ENCODE results near the gene PPDPF.
"Not testable (repeated sequence)": the region's sequence is repeated elsewhere in the genome, so short reads cannot be mapped to it uniquely, and the experiment has no call there.

The PPDPF gene, protein sequence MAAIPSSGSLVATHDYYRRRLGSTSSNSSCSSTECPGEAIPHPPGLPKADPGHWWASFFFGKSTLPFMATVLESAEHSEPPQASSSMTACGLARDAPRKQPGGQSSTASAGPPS

DNA sequence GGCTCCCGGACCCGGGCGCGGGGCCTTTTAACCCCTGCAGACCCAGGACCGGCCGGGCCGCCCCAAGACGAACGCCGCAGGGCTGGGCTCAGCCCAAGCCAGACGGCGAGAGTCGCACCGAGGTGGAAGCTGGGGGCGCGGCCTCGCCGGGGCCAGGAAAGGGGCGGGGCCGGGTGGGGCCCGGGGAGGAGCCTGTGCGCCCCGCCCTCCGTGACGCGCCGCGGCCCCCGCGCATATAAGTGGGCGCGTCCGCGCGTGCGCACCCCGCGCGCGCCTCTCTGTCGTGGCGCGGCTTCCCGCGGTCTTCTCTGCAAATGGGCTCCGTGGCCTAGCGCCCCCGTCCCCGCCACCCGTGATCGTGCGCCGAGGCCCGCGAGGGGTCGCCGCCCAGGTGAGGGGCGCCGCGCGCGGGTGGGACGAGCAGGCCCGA lies at the start of gene PPDPF:
Gene PPDPF, plus strand, starts transcription at position 262 of the 430 bp plus-strand sequence. CDS start 544 bp downstream, outside the sequence.
- peak; percentile 74 for DNase-seq

DNA sequence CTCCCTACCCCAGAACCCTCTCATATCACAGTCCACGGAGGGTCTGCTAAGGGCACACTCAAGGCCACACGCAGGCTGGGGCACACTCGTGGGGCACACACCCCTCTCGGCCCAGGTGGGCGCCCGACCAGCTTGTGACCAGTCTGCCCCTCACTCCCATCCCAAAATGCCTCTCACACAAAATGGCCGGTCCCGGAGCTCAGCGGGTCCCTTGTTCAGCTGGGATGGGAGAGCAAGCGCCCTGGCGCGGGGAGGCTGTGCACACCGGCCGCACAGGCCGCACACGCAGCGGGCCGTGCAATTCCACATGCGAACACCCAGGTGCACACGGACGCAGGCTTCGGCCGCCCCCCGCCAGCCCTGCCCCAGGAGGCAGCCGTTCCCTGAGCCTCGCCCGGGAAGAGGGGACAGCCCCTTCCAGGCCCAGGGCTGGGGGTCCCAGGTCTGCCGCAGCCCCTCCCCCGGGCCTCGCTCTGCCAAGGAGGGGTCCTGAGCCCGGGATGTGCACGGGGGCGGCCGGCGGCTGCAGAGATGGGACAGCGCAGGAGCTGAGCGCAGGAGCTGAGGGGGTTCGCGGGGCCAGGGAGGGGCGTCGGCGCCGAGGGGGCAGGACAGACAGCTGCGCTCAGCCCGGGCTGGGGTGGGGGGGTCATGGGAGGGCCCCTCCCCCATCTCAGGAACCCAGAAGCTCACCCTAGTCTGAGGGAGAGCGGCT lies 49.4 kb upstream of the PPDPF start:
- no peak for DNase-seq

DNA sequence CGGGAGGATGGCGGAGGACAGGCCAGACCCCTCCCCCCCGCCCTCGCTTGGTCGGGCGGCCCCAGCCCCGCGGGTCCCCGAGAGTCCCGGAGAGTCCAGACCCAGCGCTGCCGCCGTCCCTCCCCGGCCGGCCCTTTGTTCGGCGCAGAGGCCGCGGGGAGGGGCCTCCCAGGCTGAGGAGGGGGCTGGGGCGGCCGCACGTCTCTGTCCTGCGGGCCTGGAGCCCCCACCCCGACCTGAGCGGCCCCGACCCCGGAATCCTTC lies 48.9 kb upstream of the PPDPF start:
- DNase-seq, result no peak

DNA sequence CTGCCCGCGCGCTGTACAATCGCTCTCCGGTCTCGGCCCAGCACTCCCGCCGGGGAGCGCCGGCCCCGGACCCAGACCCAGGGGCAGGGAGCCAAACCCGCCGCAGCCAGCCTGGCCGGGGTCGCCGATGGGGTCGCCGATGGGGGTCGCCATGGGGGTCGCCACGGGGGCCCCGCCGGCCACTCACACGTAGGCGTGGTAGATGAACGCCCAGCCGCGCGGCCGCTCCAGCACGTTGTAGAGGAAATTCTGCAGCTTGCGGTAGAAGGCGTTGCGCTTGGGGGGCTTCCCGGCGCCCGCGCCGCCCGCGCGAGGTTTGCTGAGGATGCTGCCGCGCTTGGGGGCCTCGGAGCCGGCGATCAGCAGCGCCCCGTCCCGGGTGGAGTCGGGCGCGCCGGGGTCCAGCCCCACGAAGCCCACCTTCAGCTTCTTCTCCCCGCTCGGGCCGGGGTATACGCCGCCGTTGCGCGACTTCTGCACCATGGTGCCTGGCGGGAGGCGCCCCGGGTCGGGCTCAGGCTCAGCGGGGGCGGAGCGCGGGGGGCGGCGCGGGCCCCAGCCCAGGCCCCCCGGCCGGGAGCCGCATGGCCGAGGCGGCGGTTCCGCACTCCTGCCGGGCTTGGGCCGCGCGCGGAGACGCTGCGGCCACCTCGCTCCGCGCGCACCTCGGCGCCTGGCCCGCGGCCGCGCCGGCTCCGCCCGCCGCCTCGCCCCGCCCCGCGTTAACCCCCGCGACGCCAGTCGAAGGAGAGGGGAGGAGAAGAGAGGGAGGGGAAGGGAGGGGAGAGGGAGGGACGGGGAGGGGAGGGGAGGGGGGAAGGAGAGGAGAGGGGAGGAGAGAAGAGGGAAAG lies 48.4 kb upstream of the PPDPF start, which contains the start of gene KCNQ2:
Gene KCNQ2, minus strand, starts transcription at position 675 of the 851 bp plus-strand sequence. Its CDS starts 192 bp downstream, at position 483.
- peak; percentile 63 for DNase-seq

DNA sequence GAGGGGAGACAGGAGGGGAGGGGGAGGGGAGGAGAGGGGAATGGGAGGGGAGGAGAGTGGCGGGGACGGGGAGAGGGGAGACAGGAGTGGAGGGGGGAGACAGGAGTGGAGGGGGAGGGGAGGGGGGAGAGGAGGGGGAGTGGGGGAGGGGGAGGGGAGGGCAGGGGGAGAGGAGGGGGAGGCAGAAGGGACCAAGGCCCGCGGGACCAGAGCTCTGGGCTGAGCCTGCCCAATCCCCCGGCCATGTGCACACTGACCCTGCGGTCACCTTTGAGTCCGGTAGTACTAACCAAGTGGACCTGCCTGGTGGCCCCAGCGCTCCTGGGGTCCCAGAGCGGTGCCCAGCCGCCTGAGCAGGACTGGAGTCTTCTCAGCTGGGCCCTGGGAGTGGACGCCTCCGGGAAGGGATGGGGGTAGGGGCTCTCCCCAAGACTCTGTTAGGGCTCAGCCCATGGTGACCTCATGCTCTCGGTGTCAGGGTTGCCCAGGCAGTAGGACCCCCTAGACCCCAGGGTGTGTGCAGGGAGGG lies 47.6 kb upstream of the PPDPF start:
- no peak for DNase-seq

DNA sequence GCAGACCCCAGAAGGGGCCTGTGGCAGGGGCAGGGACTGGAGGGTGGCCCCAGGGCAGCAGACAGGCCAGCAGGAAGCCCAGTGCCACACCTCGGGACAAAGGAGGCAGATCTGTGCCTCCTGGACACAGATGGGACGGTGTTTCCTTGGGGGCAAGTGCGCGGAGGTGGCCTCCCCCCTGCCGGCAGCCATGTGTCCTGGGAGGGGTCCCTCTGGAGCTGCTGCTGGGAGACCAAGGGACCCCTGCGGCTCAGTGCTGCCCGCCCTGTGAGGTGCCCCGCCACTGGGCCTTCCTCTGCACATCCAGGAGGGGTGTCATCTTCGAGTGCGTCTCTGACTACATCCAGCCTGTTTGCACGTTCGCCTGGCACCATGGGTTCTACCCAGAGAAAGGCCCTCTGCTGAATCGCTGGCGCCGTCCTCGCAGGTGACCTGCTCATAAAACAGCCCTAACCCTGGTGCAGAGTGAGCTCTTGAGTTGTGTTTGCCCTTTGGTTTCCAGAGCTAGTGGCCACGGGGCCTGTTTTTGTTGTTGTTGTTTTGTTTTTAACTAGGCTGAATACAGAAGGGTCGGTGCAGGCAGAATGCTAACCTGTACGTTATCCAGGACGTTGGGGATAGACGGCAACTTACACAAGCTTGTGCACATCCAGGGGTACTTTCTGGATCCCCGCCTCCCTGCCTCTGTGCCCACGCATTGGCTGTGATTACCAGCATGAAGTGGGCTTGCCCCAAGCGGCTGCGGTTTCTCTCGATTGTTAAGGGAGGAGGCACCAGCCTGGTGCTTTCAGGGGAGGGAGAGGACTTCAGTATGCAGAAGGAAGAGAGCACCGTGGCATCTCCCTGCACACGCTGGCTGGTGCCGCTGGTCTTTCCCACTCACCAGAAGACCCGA lies 46.8 kb upstream of the PPDPF start:
- DNase-seq, result peak; percentile 32

DNA sequence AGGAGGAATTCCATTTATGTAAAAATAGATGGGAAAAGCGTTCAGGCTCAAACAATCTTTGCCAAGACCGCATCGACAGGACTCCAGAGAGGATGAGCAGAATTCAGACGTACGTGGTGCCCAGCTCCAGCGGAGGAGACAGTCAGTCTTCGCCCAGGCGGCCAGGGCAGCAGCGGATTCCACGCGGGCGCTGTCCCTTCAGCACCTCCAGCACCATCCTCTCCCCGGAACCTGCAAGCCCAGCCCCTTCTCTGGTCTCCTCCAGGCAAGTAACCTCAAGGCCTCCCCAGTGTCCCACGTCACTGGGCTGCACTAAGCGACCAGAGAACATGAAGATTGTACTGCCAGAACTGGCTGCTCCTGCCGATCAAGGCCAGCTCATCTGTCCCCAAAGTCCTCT lies 45.4 kb upstream of the PPDPF start:
- no peak for DNase-seq

DNA sequence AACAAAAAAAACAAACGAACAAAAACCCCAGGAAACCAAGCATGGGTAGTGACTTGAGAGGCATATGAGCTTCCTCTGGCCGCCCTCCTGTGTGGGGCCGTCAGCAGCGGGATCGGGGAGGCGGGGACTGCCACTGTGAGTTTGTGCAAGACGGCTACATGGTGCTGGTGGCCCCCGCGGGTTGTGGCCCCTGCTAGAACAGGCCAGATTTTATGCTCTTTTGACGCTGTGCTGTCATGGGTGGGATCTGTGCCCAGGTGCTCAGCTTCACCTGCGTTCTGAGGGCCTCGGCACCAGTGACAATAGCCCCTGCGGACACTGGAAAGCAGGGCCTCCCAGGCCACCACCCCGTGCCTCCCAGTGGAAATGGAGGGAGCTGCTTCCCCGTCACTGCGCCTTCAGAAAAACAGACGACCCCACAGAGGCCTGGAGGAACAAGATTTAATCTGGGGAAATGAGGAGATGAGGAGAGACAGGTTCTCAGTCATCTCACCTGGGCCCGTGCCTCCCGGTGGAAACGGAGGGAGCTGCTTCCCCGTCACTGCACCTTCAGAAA lies 43.4 kb upstream of the PPDPF start:
- DNase-seq, result no peak

DNA sequence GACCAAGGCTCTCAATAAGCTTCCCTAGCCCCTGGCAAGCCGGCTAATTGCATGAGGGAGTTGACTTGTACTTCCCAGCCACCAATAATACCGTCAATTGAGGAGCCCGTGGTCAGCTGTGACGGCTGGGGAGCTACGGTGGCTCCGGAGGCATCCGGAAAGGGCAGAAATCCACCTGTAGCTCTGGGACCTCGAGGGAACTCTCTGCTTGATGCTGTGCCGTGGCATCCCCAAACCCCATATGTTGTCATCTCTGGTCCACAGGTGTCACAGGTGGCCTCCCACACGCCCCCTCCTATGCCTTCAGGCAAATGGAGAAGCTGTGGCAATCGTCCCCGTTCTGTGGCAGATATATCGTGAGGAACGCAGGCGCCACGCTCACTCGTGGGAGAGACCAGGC lies 42.6 kb upstream of the PPDPF start:
- no peak for DNase-seq

DNA sequence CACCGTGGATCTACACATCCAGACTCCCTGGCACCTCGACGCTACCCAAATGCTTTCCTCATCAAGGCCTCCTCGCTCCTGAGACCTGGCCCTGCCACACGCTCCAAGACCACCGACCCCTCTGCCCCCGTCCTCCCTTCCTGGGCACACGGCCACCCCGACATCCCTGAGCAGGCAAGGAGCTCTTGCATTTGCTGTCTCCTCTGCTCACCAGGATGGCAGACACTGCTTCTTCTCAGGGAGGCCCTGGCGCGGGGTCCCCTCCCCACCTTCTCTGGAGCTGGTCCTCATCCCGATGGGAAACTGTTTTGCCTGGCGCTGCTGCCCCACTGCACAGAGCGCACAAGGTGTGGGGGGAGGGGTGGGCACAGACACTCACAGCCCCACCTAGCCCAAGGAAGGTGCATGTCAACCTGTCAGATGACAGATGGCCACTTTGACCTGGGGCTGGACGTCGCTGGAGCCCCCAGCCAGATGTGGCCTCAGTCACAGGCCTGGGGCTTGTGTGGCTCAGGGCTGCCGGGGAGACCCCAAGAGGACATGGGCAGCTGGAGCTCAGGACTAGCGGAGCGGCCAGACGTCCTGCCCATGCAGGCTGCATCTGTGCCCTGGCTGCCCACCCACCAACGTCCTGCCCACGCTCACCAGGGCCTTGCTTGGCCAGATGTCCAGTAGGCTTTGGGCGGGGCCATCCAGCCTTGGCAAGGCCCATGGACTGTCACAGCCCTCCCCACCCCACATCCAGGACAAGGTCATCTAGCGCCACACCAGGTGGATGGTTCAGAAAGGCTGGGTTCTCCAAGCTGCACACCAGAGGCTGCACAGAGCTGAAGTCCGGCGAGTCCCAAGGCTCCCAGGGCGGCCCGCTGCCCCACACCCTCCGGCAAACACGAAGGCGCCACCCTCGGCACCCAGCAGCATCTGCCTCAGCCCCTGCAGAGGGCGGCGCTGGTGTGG lies 41.9 kb upstream of the PPDPF start:
- DNase-seq, result no peak

DNA sequence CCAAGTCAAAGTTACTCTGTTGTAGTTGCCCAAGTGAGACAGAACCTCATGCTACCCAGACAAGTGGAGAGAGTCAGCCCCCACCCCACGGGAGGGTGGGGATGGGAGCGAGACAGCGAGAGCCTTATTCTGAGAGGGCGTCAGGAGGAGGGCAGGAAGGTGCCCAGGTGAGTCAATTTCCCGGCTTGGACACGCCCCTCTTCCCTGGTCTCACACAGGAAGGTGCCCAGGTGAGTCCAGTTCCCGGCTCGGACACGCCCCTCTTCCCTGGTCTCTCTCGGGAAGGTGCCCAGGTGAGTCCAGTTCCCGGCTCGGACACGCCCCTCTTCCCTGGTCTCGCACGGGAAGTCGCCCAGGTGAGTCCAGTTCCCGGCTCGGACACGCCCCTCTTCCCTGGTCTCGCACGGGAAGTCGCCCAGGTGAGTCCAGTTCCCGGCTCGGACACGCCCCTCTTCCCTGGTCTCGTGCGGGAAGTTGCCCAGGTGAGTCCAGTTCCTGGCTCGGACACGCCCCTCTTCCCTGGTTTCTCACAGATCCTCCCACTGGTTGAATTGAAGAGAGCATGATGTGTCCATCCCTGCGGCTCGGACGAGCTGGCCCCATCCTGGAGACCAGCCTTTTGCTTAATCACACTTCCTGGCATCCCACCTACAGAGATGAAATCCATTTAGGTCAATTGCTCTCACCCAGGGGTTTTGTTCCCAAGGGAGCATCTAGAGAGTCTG lies 40.7 kb upstream of the PPDPF start:
- not testable (repeated sequence) for DNase-seq

DNA sequence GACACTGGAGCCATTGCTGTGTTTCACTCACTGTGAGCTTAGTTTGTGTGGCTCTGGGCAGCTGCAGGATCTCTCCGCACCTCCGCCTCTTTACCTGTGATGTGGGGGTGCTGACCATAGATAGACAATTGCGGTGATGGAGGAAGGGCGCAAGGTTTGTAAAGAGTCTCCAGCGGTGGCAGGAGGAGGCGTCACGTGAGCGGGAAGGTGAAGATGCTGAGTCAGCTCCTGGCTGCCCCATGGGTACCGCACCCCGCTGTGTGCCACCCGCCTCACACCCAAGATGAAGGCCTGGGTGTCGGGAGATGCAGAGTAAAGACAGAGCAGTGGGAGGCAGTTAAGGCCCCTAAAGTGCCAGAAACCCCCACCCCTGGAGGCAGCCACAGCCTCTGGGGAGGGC lies 39.1 kb upstream of the PPDPF start:
- DNase-seq, result no peak

DNA sequence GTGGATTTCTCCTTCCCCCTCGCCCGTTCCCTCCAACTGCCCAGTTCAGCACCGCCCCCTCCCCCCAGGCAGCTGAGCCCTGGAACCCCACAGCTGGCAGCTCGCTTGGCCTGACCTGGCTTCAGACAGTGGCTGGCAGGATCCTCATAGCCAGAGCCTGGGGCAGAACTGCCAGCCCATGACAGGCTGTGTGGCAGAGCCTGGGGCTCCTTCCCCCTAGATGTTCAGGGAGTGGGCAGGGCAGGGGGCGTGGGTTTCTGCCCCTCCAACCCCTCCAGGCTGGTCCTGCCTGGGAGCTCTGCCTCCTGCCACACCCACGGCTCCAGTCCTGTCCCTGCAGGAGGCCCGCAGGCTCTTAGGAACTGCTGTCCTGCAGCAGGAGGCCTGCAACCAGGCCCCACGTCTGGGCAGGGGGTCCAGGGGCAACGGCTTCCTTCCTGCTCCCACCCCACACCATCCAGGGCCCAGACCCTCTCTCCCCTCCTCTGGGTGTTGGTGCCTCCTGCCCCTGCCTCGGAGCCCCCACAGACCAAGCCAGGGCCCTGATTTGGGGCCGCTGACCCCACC lies 38.5 kb upstream of the PPDPF start:
- DNase-seq, result no peak

DNA sequence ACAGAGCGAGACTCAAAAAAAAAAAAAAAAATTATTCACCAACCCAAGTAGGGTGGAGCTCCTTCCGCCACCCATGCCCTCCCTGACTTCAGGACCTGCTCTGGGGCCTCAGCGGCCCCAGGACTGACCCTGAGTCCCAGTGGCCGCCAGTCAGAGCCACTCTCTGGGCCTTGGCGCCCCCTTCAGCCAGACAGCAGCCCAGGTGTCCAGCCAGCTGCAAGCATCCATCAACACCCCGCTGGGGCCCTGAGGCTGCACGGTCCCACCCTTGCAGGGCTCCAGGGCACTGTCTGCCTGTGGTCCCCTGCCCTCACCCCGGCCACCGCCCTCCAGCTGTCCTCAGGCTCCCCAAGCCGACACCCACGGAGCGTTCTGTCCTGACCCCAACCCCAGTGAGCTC lies 36.7 kb upstream of the PPDPF start:
- no peak for DNase-seq

DNA sequence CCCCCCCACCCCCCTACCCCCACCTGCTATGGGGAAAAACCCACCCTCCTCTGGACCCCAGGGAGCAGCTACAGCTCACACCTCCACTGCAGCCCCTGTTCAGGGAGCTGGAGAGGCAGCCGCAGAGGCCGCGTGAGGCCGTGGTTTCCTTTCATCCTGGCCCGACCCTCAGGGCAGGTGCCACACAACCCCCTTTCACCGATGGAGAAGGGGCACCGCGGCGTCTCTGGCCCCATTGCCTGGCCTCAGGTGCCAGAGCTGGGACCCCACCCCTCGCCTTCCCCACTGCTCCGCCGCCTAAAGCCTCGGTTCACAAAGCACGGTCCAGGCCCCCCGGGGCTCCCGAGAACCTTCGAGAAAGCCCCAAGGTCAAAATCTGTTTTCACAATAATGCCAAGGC lies 36.3 kb upstream of the PPDPF start:
- no peak for DNase-seq

DNA sequence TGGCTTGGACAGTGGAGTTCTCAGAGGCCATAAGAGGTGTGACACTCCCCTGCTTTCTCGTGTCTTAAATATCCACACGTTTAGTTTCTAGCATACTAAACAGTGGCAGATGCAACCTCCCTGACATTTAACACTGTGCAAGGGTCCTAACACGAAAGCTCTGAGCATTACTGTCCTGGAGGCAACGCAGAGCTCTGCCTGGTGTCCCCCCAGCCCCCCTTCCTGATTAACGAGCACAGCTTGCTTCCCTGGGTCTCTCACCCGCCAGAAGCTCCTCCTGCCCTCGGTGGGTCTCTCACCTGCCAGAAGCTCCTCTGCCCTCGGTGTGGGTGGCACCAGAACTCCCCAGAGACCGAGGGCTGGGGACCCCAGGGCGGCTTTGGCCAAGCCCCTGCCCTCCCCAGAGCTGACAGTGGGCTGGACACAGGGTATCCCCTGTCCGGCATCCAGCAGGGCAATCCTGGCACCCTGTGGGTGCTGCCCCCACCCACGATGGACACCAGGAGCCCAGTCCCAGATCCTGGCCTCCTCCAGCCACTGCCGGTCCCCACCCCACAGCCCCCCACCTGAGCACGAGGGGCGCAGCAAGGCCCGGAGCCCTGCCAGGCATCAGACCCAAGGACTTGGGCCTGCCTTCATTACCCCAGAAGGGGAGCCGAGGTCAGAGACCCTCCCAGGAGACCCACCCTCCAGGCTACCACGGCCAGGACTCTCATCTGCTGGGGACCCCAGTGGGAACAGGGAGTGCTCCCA lies 35.7 kb upstream of the PPDPF start:
- DNase-seq, result no peak

DNA sequence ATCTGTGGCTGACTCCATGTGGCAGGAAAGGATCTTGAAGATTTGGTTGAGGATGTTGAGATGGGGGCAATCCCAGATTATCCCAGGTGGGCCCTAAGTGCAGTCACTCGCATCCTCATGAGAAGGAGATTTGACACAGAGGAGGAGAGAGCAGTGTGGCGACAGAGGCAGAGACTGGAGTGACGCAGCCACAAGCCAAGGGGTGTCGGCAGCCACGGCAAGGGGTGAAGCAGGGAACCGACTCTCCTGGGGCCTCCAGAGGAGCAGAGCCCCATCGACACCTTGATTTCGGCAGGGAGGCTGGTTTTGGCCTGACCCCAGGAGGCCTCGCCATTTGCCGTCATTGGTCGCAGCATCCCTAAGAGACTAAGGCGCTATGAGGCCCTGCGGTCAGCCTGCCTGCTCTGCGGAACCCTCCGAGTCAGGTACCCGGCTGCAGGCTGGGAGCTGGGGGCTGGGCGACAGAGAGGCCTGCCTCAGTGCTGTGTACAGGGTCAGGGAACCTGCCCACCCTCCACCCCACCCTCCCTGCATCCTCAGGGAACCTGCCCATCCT lies 34.2 kb upstream of the PPDPF start:
- DNase-seq, result no peak

DNA sequence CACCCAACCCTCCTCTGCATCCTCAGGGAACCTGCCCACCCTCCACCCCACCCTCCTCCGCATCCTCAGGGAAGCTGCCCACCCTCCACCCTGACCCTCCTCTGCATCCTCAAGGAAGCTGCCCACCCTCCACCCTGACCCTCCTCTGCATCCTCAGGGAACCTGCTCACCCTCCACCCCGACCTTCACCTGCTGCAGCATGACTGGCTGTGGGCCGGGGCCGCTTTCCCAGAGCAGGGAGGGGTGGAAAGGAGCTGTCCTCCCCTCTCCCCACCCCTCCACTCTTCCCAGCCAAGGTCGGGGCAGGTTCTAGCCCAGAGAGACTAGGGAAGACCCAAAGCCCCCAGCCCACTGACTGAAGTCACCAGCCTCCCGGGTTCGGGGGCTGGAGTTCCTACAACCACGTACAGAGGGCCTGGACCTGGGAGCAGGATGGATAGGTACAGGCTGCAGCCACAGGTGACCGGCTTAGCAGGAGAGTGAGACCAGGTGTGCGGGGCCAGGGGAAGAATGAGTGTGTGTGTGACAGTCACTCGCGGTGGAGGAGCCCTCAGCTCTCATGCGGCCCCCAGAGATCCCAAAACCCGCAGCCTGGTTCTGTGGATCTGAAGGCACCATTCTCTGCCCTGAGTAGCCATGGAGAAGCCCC lies 33.3 kb upstream of the PPDPF start:
- no peak for DNase-seq

Data from NCI-H1436 (cell line).